Upper lobe of right lung (tissue), 1 donor: ENCODE results near the gene FSD1L. TPM values are rescaled to one million over a fixed set of nuclear protein-coding genes. Genes with fewer than 3 reads are reported as not detected.

Experiments
- ATAC-seq: fragments of 200-7000 bp; cut with Tn5 transposase; one replicate; pipeline ENCODE4 v1.9.1; 2020; ENCODE audit warnings: mild to moderate bottlenecking, moderate library complexity
- DNase-seq: peaks from one replicate; pipeline ENCODE4 v3.0.0-alpha.2; 2020
- H3K27ac ChIP-seq: fragments of 200-600 bp; one replicate; pipeline ENCODE4 v1.8.0; 2022
- H3K27me3 ChIP-seq: fragments of 200-600 bp; one replicate; pipeline ENCODE4 v1.8.0; 2022; ENCODE audit warnings: mild to moderate bottlenecking
- H3K36me3 ChIP-seq: fragments of 200-600 bp; one replicate; pipeline ENCODE4 v1.8.0; 2022
- H3K4me1 ChIP-seq: fragments of 200-600 bp; one replicate; pipeline ENCODE4 v1.8.0; 2022
- H3K4me3 ChIP-seq: fragments of 200-600 bp; one replicate; pipeline ENCODE4 v1.8.0; 2022; ENCODE audit warnings: mild to moderate bottlenecking
- H3K9me3 ChIP-seq: fragments of 200-600 bp; one replicate; pipeline ENCODE4 v1.8.0; 2022
- intact Hi-C: fragments of 100-400 bp; cut with DNase I; formaldehyde crosslinking; loops from one replicate; pipeline ENCODE4 v1.11.0; 2022
- total RNA-seq: library from RNA; stranded (reverse); fragmentation: NEBNext Ultra II Directional; extraction: Animal tissue kit (Norgen Biotek cat#: 25700); gene quantifications from one replicate; pipeline ENCODE4 v1.2.1, GENCODE V29; 2021
- TF ChIP-seq, protein P1 (sequence below): fragments of 200-600 bp; IDR thresholded peaks from one replicate; pipeline ENCODE4 v1.8.0; 2022; ENCODE audit warnings: antibody characterized with exemption
- donor health status: DM: no; HTN: yes; CAD: no; lungs with severe emphysema.

Gene FSD1L
- total RNA-seq, 1 donor from 2014 or later: 4.5 TPM

DNA sequence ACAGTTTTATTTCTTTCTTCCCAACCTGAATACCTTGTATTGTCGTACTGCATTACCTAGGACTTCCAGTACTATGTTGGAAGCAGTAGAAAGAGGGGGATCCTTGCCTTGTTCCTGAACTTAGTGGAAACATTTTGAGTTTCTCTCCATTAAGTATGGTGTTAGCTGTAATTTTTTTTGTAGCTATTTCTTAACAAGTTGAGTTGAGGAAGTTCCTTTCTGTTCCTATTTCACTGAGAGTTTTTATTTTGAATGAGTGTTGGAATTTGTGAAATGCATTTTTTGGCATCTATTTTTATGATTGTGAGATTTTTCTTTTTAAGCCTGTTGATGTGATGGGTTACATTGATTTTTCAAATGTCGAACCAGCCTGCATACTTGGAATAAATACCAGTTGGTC lies 49.0 kb downstream of the FSD1L start:
- Histone ChIP-seq H3K9me3 (no peaks in the 10 kb centered on the region), H3K27me3 (no peaks in the 10 kb centered on the region), H3K36me3 (no peaks in the 10 kb centered on the region), H3K27ac (no peak overlapping the region), H3K4me1 (no peaks in the 10 kb centered on the region), H3K4me3 (no peak overlapping the region)
- intact Hi-C loops: no loop called here
- ATAC-seq: no peak
- TF ChIP-seq, protein P1, sequence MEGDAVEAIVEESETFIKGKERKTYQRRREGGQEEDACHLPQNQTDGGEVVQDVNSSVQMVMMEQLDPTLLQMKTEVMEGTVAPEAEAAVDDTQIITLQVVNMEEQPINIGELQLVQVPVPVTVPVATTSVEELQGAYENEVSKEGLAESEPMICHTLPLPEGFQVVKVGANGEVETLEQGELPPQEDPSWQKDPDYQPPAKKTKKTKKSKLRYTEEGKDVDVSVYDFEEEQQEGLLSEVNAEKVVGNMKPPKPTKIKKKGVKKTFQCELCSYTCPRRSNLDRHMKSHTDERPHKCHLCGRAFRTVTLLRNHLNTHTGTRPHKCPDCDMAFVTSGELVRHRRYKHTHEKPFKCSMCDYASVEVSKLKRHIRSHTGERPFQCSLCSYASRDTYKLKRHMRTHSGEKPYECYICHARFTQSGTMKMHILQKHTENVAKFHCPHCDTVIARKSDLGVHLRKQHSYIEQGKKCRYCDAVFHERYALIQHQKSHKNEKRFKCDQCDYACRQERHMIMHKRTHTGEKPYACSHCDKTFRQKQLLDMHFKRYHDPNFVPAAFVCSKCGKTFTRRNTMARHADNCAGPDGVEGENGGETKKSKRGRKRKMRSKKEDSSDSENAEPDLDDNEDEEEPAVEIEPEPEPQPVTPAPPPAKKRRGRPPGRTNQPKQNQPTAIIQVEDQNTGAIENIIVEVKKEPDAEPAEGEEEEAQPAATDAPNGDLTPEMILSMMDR: no peak
- no peak for DNase-seq

DNA sequence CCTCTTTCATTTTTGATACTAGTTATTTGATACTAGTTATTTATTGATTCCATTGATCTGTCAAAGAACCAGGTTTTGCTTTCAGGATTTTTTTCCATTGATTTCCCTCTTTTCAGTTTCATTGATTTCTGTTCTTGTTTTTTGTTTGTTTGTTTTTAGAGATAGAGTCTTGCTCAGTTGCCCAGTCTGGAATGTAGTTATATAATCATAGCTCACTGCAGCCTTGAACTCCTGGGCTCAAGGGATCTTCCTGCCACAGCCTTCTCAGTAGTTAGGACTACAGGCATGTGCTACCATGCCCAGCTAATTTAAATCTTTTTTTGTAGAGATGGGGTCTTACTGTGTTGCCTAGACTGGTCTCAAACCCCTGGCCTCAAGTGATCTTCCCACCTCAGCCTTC lies 49.9 kb downstream of the FSD1L start:
- DNase-seq (no peak), ATAC-seq (no peak)
- no peak overlapping the region for H3K27ac ChIP-seq
- intact Hi-C loops: no loop called here
- H3K4me3 ChIP-seq: no peak overlapping the region
- H3K36me3 ChIP-seq: no peaks in the 10 kb centered on the region
- TF ChIP-seq, protein P1: no peak
- H3K4me1 ChIP-seq: no peaks in the 10 kb centered on the region
- no peaks in the 10 kb centered on the region for H3K9me3 ChIP-seq
- H3K27me3 ChIP-seq: no peaks in the 10 kb centered on the region

DNA sequence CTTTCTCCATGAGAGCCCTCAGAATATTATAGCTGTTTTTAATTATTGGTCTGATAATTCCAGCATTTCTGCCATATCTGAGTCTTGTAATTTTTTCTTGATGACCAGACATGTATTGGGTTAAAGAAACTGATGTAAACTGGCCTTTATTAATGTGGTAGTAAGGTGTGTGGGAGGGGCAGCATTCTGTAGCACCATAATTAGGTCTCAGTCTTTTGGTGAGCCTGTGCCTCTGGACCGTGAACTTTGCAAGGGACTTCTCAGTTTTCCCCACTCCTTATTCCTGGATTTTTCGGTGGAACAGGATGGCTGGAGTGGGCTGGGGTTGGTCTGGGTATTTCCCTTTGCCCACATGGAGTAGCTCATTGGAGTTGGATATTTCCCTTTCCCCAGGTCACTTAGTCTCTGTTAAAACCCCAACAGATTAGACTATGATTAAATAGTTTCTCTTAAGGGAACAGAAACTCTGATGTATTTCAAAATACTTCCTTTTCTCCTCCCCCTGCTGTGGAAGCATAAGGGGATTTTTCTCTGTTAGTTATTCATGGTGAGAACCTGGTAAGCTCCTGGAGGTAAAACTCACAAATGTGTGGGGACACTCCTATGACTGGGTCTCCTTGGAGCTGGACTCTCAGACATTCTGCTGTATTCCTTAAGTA lies 52.4 kb downstream of the FSD1L start:
- no peaks in the 10 kb centered on the region for H3K4me1 ChIP-seq
- no peaks in the 10 kb centered on the region for H3K27me3 ChIP-seq
- intact Hi-C loops: no loop called here
- DNase-seq: no peak
- no peaks in the 10 kb centered on the region for H3K9me3 ChIP-seq
- no peak overlapping the region for H3K27ac ChIP-seq
- TF ChIP-seq, protein P1: no peak
- no peaks in the 10 kb centered on the region for H3K36me3 ChIP-seq
- peak; percentile 35 for ATAC-seq
- no peak overlapping the region for H3K4me3 ChIP-seq

DNA sequence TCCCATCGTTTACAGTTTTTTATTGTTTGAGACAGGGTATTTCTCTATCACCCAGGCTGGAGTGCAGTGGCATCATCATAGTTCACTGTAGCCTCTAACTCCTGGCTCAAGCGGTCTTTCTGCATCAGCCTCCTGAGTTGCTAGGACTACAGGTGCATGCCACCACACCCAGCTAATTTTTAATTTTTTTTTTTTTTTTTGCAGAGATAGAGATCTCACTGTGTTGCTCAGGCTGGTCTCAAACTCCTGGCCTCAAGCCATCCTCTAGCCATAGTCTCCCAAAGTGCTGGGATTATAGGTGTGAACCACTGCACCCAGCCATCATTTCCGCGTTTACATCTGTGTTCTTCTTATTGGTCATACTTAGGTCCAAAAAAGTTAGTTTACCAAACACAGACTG lies 53.6 kb downstream of the FSD1L start:
- Histone ChIP-seq H3K4me3 (no peak overlapping the region), H3K4me1 (no peaks in the 10 kb centered on the region), H3K9me3 (no peaks in the 10 kb centered on the region), H3K36me3 (no peaks in the 10 kb centered on the region), H3K27ac (no peak overlapping the region), H3K27me3 (no peaks in the 10 kb centered on the region)
- TF ChIP-seq, protein P1: no peak
- DNase-seq (no peak), ATAC-seq (no peak)
- intact Hi-C loops: no loop called here

DNA sequence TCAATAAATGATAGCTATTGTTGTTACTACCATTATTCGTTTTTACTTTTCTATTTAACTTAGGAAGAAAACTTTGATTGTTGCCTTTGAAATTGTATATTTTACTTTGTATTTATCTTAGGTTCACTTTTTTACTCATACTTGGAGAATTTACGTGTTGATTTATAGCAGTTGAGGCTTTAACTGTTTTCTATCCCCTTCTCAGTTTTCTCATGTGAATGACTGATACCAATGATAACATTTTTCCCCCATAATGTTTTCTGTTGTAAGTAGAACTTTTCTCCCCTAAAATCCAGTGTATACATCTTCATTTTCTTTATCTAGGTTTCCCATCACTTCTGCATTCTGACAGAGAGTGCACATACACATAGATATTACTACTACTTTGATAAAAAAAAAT lies 54.4 kb downstream of the FSD1L start:
- H3K9me3 ChIP-seq: no peaks in the 10 kb centered on the region
- H3K4me3 ChIP-seq: no peak overlapping the region
- TF ChIP-seq, protein P1: no peak
- no peak for DNase-seq
- no peaks in the 10 kb centered on the region for H3K27me3 ChIP-seq
- intact Hi-C loops: no loop called here
- no peak overlapping the region for H3K27ac ChIP-seq
- ATAC-seq: no peak
- H3K4me1 ChIP-seq: no peaks in the 10 kb centered on the region
- no peaks in the 10 kb centered on the region for H3K36me3 ChIP-seq

DNA sequence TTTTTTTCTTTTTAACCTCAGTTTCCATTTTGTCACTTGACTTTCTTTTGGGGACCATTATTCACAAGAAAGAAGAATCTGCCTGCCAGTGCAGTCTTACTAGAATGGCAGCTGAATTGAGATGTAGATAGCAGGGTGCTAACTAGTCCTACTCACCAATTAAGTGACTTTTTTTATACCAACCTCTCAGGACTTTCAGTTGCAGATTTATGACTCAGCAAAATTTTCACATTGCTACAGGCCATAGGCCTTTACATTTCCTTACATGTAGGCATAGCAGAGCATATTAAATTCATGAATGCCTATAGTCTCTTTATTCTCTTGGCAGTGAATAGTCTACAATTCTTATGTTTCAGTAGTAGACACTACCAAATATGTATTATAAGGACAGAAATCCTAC lies 56.0 kb downstream of the FSD1L start:
- TF ChIP-seq, protein P1: no peak
- no peak overlapping the region for H3K27ac ChIP-seq
- intact Hi-C loops: no loop called here
- H3K9me3 ChIP-seq: no peaks in the 10 kb centered on the region
- DNase-seq: no peak
- H3K4me3 ChIP-seq: no peak overlapping the region
- no peaks in the 10 kb centered on the region for H3K36me3 ChIP-seq
- no peaks in the 10 kb centered on the region for H3K27me3 ChIP-seq
- ATAC-seq: no peak
- no peaks in the 10 kb centered on the region for H3K4me1 ChIP-seq
